Measurements from ENCODE around the gene AAMDC. TPM values are rescaled to one million over a fixed set of nuclear protein-coding genes. Genes with fewer than 3 reads are reported as not detected.

AAMDC gene
- total and polyA plus RNA-seq, 2 of the 13 experiments (the other 11 are each of a cell fraction or from before 2014, with no cell fraction given): 18.1 to 35.6 TPM

GRCh38 chr11:77779935-77780334 is 41.0 kb upstream of the AAMDC start (continued):
- 0 out of 2 replicates have a peak, but pooled peaks have one; percentile 39 for TF ChIP-seq HBP1 (CRISPR knock-in tag; IDR thresholded peaks at IDR 0.05; ENCODE audit: low read depth)
- peak; percentile 70; the same call in 1 of the 2 replicates for TF ChIP-seq EHMT2 (IDR thresholded peaks at IDR 0.05; ENCODE audit: borderline replicate concordance, low read depth, low read length)
- TF ChIP-seq THAP11 (CRISPR knock-in tag; IDR thresholded peaks at IDR 0.05): 0 out of 2 replicates have a peak, but pooled peaks have one; percentile 20
- peak; percentile 54; the same call in 1 of the 2 replicates for TF ChIP-seq FOXA3 (CRISPR knock-in tag; IDR thresholded peaks at IDR 0.05)
- 0 out of 2 replicates have a peak, but pooled peaks have one; percentile 14 for TF ChIP-seq PPARG (CRISPR knock-in tag; conservative IDR thresholded peaks at IDR 0.05)
- TF ChIP-seq MTA1 (CRISPR knock-in tag; IDR thresholded peaks at IDR 0.05; ENCODE audit: borderline replicate concordance): no peak
- TF ChIP-seq ZNF629 (CRISPR knock-in tag; conservative IDR thresholded peaks at IDR 0.05): peak; percentile 91
- 0 out of 4 replicates have a peak, but pooled peaks of 1 of the 2 experiments have one; percentile 57 for TF ChIP-seq KLF16 (CRISPR knock-in tag; IDR thresholded peaks at IDR 0.05)
- TF ChIP-seq KAT8 (CRISPR knock-in tag; IDR thresholded peaks at IDR 0.05): peak; percentile 37; the same call in 1 of the 2 replicates

- Histone ChIP-seq H4K20me1 (ENCODE audit: insufficient read depth, low read length) (peaks cover 22% of the 10 kb centered on the region), H3K4me3 (replicated peaks in 1 of 3; ENCODE audit: insufficient read depth in 1 of 3, low read depth in 2 of 3, low read length in 3 of 3) (no peak overlapping the region), H3K4me1 (ENCODE audit: insufficient read depth, low read length) (peaks cover 31% of the 10 kb centered on the region), H3K79me2 (ENCODE audit: insufficient read depth, low read length) (peaks cover 64% of the 10 kb centered on the region), H3K27me3 (ENCODE audit: control insufficient read depth in 1 of 2, insufficient read depth in 2 of 2, low read length in 2 of 2) (no peaks in the 10 kb centered on the region), H3K9ac (ENCODE audit: insufficient read depth, low read depth, low read length) (no peak overlapping the region), H3K9me3 (ENCODE audit: low read length) (no peaks in the 10 kb centered on the region), H3K27ac (ENCODE audit: extremely low read length, insufficient read depth, low read length) (no peak overlapping the region), H2AFZ (ENCODE audit: low read length) (no peak overlapping the region), H3K36me3 (replicated peaks in 1 of 2; ENCODE audit: control insufficient read depth in 1 of 2, insufficient read depth in 2 of 2, low read length in 2 of 2) (peaks cover 0 to 4% of the 10 kb centered on the region in 2 experiments; a peak in 1 of 5 replicates), H3K4me2 (ENCODE audit: low read depth, low read length) (no peak overlapping the region)
- in situ Hi-C loops (cut with HindIII; ENCODE audit: extremely low pct_ligation_motif_present, low pct_unique_long_range_greater_than_20kb): no loop called here
- POLR2A ChIA-PET: no interaction called here
- no peak for ATAC-seq
- CTCF ChIA-PET (ENCODE audit: low intra/inter-chr PET ratio, low total read pairs): no interaction called here
- DNase-seq (ENCODE audit: low spot score): no peak
- no TSS peak for BruUV-seq (replicated peaks)
- 98% methylated on average over 1 of the region's 1 CpG for WGBS (ENCODE audit: low lambda C conversion rate)
- intact Hi-C loops (cut with micrococcal nuclease; ENCODE audit: unreplicated experiment): no loop called here
- FAIRE-seq: no peak
- TF ChIP-seq SNAI1 (CRISPR knock-in tag; IDR thresholded peaks at IDR 0.05; ENCODE audit: borderline replicate concordance) (no peak), ZBTB43 (CRISPR knock-in tag; conservative IDR thresholded peaks at IDR 0.05) (no peak), ZNF670 (CRISPR knock-in tag; IDR thresholded peaks at IDR 0.05; ENCODE audit: borderline replicate concordance) (no peak), ZBTB7B (CRISPR knock-in tag; IDR thresholded peaks at IDR 0.05) (no peak), ZNF674 (CRISPR knock-in tag; IDR thresholded peaks at IDR 0.05; ENCODE audit: low read depth) (no peak), ZNF766 (CRISPR knock-in tag; IDR thresholded peaks at IDR 0.05; ENCODE audit: borderline replicate concordance) (no peak), SYNCRIP (IDR thresholded peaks at IDR 0.05; ENCODE audit: insufficient read depth, low read depth, low read length) (no peak), RARG (CRISPR knock-in tag; IDR thresholded peaks at IDR 0.05; ENCODE audit: low read depth) (no peak), ZNF614 (CRISPR knock-in tag; IDR thresholded peaks at IDR 0.05; ENCODE audit: borderline replicate concordance) (no peak), PHF20 (CRISPR knock-in tag; IDR thresholded peaks at IDR 0.05) (no peak)
Measured at GRCh38 chr11:77783025-77783424, 37.9 kb upstream of the AAMDC start.
